GM06990 (cell line): ENCODE measurements around the gene MMP10.

Experiments used
- DNase-seq: peaks from one replicate; pipeline ENCODE4 v3.0.0-alpha.2; 2011; ENCODE audit not compliant: insufficient read length; ENCODE audit errors: extremely low read depth
- H3K27me3 ChIP-seq: replicated peaks from 2 replicates; pipeline ENCODE4 v1.6.0; 2011; ENCODE audit warnings: low read length; ENCODE audit not compliant: control insufficient read depth, insufficient read depth
- H3K36me3 ChIP-seq: 2 replicates; pipeline ENCODE4 v1.5.1; 2011; ENCODE audit warnings: low read length; ENCODE audit not compliant: control insufficient read depth, insufficient read depth
- H3K4me3 ChIP-seq: replicated peaks from 2 replicates; pipeline ENCODE4 v1.5.1; 2011; ENCODE audit warnings: low read depth, mild to moderate bottlenecking, control low read depth, low read length
- CTCF ChIP-seq: IDR thresholded peaks from 2 replicates; pipeline ENCODE4 v1.5.1; 2011; ENCODE audit warnings: low read length, control low read depth, mild to moderate bottlenecking, inconsistent platforms; ENCODE audit not compliant: insufficient read depth, poor library complexity, severe bottlenecking

MMP10 gene

GRCh38 chr11:102800767-102801166 lies 20.3 kb upstream of the MMP10 start:
- TF ChIP-seq CTCF, result no peak
- Histone ChIP-seq H3K36me3 (no peaks in the 10 kb centered on the region), H3K27me3 (peaks cover 1% of the 10 kb centered on the region; the same call in 1 of the 2 replicates), H3K4me3 (no peak overlapping the region)
- DNase-seq, result no peak

- TF ChIP-seq CTCF, result no peak
- H3K27me3 ChIP-seq, result peaks cover 1% of the 10 kb centered on the region; the same call in 1 of the 2 replicates
- H3K36me3 ChIP-seq, result no peaks in the 10 kb centered on the region
- no peak overlapping the region for H3K4me3 ChIP-seq
- no peak for DNase-seq
These were observed 19.4 kb upstream of the MMP10 start for GRCh38 chr11:102799681-102800340.

- Histone ChIP-seq H3K36me3 (no peaks in the 10 kb centered on the region), H3K27me3 (peaks cover 1% of the 10 kb centered on the region; the same call in 1 of the 2 replicates), H3K4me3 (no peak within 1 kb of the TSS)
- DNase-seq, result no peak
- TF ChIP-seq CTCF, result no peak
These were observed 17.8 kb upstream of the MMP10 start, which contains the start of gene MMP1 for GRCh38 chr11:102798012-102798746. MMP1 (minus strand) TSS chr11:102798160; CDS start chr11:102798092, 68 bp downstream.

GRCh38 chr11:102794382-102794781 lies 14.0 kb upstream of the MMP10 start:
- Histone ChIP-seq H3K4me3 (no peak overlapping the region), H3K27me3 (peaks cover 1% of the 10 kb centered on the region; the same call in 1 of the 2 replicates), H3K36me3 (no peaks in the 10 kb centered on the region)
- peak; percentile 70 for TF ChIP-seq CTCF
- DNase-seq, result no peak

- TF ChIP-seq CTCF, result no peak
- peaks cover 1% of the 10 kb centered on the region; the same call in 1 of the 2 replicates for H3K27me3 ChIP-seq
- H3K36me3 ChIP-seq, result no peaks in the 10 kb centered on the region
- no peak for DNase-seq
- no peak overlapping the region for H3K4me3 ChIP-seq
These were observed 13.4 kb upstream of the MMP10 start for GRCh38 chr11:102793677-102794290.
